ENCODE data around the gene DHX58. TPM values are rescaled to one million over a fixed set of nuclear protein-coding genes. Genes with fewer than 3 reads are reported as not detected.

The DHX58 gene
- total and polyA plus RNA-seq, 10 donors, result 20.9 to 41.2 (median 25.8) TPM

DNA sequence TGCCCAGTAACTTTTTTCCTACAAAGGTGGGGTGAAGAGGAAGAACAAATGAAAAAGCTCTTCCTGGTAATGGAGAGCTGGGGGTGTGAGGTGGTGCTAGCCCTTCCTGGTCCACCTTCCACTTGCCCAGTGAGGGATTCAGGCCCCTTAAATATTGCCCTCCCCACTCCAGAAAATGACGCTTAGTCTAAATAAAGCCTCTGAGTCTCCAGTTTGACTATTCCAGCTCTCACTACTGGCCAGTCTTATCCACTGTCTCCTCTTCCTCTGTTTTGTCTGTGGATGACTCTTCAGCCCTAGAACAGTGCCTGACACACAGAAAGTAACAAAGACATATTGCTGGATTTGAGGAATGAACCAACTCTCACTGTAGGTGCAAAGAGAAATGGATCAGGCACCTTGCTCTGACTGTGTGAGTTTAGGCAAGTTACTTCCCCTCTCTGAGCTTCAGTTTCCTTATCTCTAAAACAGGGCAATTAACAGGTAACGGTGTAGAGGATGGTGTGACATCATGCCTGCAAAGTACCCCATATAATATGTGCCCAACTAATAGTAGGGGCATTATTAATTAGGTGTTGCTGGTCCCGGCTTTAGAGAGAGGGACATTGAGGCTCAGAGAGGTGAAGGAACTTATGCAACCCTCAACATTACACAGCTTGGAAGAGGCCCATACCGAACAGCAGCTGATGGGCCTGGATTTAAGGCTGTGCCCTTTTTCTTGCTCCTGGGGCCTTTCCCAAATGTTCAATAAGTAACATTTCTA is 35.5 kb downstream of the DHX58 start:
- Histone ChIP-seq H3K4me1 (peaks cover 0 to 14% (median 10%) of the 10 kb centered on the region in 6 donors), H3K27me3 (replicated peaks in 1 of 7) (peaks cover 0 to 20% (median 12%) of the 10 kb centered on the region in 7 donors), H3K9me3 (no peaks in the 10 kb centered on the region), H3K27ac (no peak overlapping the region), H3K4me3 (no peak overlapping the region), H3K36me3 (no peaks in the 10 kb centered on the region)
- 70 to 92% (median 82%) methylated on average over 4 of the region's 4 CpGs for WGBS, 5 donors
- no peak for DNase-seq
- intact Hi-C loops (cut with DNase I; ENCODE audit: low total_unique reads), result no loop called here
- TF ChIP-seq POLR2AphosphoS5 (IDR thresholded peaks at IDR 0.05) (no peak), POLR2A (IDR thresholded peaks at IDR 0.05) (no peak)
- TF ChIP-seq, protein P1, sequence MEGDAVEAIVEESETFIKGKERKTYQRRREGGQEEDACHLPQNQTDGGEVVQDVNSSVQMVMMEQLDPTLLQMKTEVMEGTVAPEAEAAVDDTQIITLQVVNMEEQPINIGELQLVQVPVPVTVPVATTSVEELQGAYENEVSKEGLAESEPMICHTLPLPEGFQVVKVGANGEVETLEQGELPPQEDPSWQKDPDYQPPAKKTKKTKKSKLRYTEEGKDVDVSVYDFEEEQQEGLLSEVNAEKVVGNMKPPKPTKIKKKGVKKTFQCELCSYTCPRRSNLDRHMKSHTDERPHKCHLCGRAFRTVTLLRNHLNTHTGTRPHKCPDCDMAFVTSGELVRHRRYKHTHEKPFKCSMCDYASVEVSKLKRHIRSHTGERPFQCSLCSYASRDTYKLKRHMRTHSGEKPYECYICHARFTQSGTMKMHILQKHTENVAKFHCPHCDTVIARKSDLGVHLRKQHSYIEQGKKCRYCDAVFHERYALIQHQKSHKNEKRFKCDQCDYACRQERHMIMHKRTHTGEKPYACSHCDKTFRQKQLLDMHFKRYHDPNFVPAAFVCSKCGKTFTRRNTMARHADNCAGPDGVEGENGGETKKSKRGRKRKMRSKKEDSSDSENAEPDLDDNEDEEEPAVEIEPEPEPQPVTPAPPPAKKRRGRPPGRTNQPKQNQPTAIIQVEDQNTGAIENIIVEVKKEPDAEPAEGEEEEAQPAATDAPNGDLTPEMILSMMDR (IDR thresholded peaks at IDR 0.05 in 8 of 11, conservative IDR thresholded peaks at IDR 0.05 in 3 of 11), result no peak

DNA sequence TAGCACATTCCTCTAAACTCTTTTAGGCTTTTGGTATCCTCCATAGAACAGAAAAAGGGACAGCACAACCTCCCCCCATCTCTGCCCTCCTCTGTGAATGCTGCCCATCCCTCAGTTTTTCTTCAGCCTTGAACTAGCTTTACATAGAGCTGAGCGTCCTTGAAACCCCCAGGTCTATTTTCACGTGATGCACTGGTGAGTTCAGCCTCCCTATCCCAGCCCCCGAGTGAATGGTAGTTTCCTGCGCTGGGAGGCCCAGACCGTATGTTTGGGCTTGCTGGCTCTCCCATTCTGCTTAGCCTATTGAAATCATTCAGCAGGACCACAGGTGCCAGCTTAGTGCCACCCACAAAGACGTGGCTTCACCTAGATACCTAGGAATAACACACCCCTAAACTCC is 36.7 kb downstream of the DHX58 start:
- no peak overlapping the region for H3K27ac ChIP-seq
- no peak overlapping the region for H3K4me3 ChIP-seq
- H3K36me3 ChIP-seq, result no peaks in the 10 kb centered on the region
- intact Hi-C loops (cut with DNase I; ENCODE audit: low total_unique reads), result no loop called here
- H3K27me3 ChIP-seq (replicated peaks in 1 of 7), result peaks cover 0 to 32% (median 16%) of the 10 kb centered on the region in 7 donors
- H3K9me3 ChIP-seq, result no peaks in the 10 kb centered on the region
- H3K4me1 ChIP-seq, result peaks cover 0 to 20% (median 15%) of the 10 kb centered on the region in 6 donors
- TF ChIP-seq, protein P1 (IDR thresholded peaks at IDR 0.05 in 8 of 11, conservative IDR thresholded peaks at IDR 0.05 in 3 of 11), result no peak
- TF ChIP-seq POLR2A (IDR thresholded peaks at IDR 0.05) (no peak), POLR2AphosphoS5 (IDR thresholded peaks at IDR 0.05) (no peak)
- WGBS, 5 donors, result 76 to 86% (median 79%) methylated on average over 6 of the region's 6 CpGs
- DNase-seq, result no peak

DNA sequence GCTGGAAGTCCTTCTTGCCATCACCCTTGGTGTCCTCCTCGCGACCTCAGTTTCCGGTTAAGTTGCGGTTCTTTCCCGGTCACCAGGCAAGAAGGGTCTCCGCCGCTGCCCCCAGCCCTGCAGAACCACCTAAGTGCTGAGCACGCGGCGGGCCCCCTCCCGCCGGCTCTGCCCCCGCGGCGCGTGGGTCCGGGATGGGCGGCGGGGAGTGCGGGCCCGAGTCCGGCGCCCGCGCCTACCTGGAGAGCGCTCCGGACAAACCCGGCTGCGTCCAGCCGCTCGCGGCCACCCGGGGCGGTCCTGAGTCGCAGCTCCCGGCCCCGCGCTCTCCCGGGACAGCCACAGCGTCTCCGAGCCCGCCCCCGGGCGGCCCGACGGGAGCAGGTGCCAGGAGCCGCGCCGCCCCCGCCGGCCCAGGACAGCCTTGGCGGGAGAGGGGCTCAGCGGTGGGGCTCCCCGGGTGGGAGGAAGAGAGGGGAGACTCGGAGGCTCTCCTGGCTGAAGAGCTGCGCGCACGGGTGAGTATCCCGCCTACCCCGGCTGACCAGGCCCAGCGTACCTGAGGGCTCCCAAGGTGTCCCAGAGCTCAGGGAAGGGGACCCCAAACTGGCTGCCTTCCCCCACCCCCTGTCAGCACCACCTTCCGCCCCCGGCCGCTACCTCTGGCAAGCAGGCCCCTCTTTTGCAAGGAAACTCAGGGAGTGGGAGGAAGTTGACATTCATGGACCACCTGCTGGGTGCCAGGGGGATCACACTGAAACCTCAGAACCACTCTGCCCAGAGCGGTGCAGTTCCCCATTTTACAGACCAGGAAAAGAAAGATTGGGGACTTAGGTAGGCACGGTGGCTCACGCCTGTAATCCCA is 40.0 kb downstream of the DHX58 start:
- Histone ChIP-seq H3K36me3 (no peaks in the 10 kb centered on the region), H3K27me3 (replicated peaks in 1 of 7) (peaks cover 0 to 45% (median 16%) of the 10 kb centered on the region in 7 donors), H3K4me1 (peaks cover 0 to 20% (median 15%) of the 10 kb centered on the region in 6 donors), H3K4me3 (peak overlapping the region in 5 of 8 donors; percentile 21 to 64 (median 27)), H3K27ac (no peak overlapping the region), H3K9me3 (no peaks in the 10 kb centered on the region)
- DNase-seq, result no peak
- intact Hi-C loops (cut with DNase I; ENCODE audit: low total_unique reads), result no loop called here
- WGBS, 5 donors, result 4 to 16% (median 6%) methylated on average over 11 to 67 of the region's 67 CpGs
- TF ChIP-seq POLR2AphosphoS5 (IDR thresholded peaks at IDR 0.05) (no peak), POLR2A (IDR thresholded peaks at IDR 0.05) (no peak)
- TF ChIP-seq, protein P1 (IDR thresholded peaks at IDR 0.05 in 8 of 11, conservative IDR thresholded peaks at IDR 0.05 in 3 of 11), result no peak

DNA sequence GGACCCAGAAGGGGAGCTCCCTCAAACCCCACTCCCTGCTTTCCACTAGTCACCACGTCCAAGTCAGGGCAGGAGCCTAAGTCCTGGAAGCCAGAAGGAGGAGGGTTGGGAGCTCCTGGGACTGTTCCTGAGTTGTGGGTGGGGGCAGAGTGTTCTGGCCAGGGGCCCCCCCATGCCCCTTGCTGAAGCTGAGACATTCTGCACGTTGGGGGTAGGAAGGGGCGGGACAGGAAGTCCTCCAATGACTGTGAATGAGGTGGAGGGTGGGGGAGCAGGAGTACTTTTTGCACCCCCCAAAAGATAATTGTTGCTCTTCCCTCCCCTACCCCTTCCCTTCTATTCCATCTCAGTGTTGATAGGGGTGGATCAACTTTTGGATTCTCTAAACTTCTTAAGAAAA is 40.7 kb downstream of the DHX58 start:
- DNase-seq, result no peak
- 8 to 22% (median 18%) methylated on average over 3 of the region's 3 CpGs for WGBS, 5 donors
- Histone ChIP-seq H3K36me3 (no peaks in the 10 kb centered on the region), H3K27ac (no peak overlapping the region), H3K4me1 (peaks cover 0 to 26% (median 15%) of the 10 kb centered on the region in 6 donors), H3K27me3 (replicated peaks in 1 of 7) (peaks cover 0 to 45% (median 16%) of the 10 kb centered on the region in 7 donors), H3K9me3 (no peaks in the 10 kb centered on the region), H3K4me3 (peak overlapping the region in 3 of 8 donors; percentile 27 to 64 (median 36))
- TF ChIP-seq, protein P1 (IDR thresholded peaks at IDR 0.05 in 8 of 11, conservative IDR thresholded peaks at IDR 0.05 in 3 of 11), result no peak
- intact Hi-C loops (cut with DNase I; ENCODE audit: low total_unique reads), result no loop called here

All from spleen (tissue), 11 donors.